Osteoblast (primary cell): Measurements from ENCODE around the gene SELENOM. TPM values are rescaled to one million over a fixed set of nuclear protein-coding genes. Genes with fewer than 3 reads are reported as not detected.

Experiments used
- DNase-seq: peaks from one replicate; pipeline ENCODE4 v3.0.0; 2011; ENCODE audit warnings: low spot score, mixed read lengths; ENCODE audit not compliant: insufficient read length; ENCODE audit errors: missing footprints
- H2AFZ ChIP-seq: 2 replicates; pipeline ENCODE4 v1.6.0; 2011; ENCODE audit warnings: mild to moderate bottlenecking, low read length
- H3K27ac ChIP-seq: 2 replicates; pipeline ENCODE4 v1.5.1; 2011; ENCODE audit warnings: mild to moderate bottlenecking, low read depth, low read length, moderate library complexity
- H3K27me3 ChIP-seq: 2 replicates; pipeline ENCODE4 v1.6.0; 2012; ENCODE audit warnings: mild to moderate bottlenecking, control low read depth, inconsistent platforms, low read length, moderate library complexity; ENCODE audit not compliant: insufficient read depth
- H3K36me3 ChIP-seq: 2 replicates; pipeline ENCODE4 v1.5.1; 2011; ENCODE audit warnings: mild to moderate bottlenecking, low read length, control low read depth, moderate library complexity; ENCODE audit not compliant: insufficient read depth
- H3K4me1 ChIP-seq: 2 replicates; pipeline ENCODE4 v1.5.1; 2011; ENCODE audit warnings: mild to moderate bottlenecking, low read length, control low read depth, moderate library complexity; ENCODE audit not compliant: insufficient read depth
- H3K4me2 ChIP-seq: 2 replicates; pipeline ENCODE4 v1.6.0; 2011; ENCODE audit warnings: mild to moderate bottlenecking, low read length; ENCODE audit not compliant: insufficient read depth
- H3K4me3 ChIP-seq: fragments of 200-600 bp; sonication (generic); 3 replicates; pipeline ENCODE4 v1.5.1; 2012; ENCODE audit warnings: mild to moderate bottlenecking, low read length, inconsistent platforms; ENCODE audit not compliant: insufficient read depth
- H3K79me2 ChIP-seq: 2 replicates; pipeline ENCODE4 v1.6.0; 2012; ENCODE audit warnings: mild to moderate bottlenecking, low read length, control low read depth, inconsistent platforms; ENCODE audit not compliant: insufficient read depth
- H3K9me3 ChIP-seq: 2 replicates; pipeline ENCODE4 v1.5.1; 2011; ENCODE audit warnings: low read depth, low read length, control low read depth
- H4K20me1 ChIP-seq: 2 replicates; pipeline ENCODE4 v1.6.0; 2012; ENCODE audit warnings: mild to moderate bottlenecking, low read length, control low read depth; ENCODE audit not compliant: insufficient read depth
- total RNA-seq: library from RNA; depleted of rRNA; stranded (reverse); fragments of >200 nt; gene quantifications from 2 replicates; pipeline ENCODE4 v1.2.3, GENCODE V29; 2012
- TF ChIP-seq, protein P1 (sequence below): IDR thresholded peaks from 2 replicates; pipeline ENCODE4 v1.5.1; 2011; ENCODE audit warnings: mild to moderate bottlenecking, low read depth, low read length, moderate library complexity; ENCODE audit errors: extremely low read depth

The SELENOM gene, protein sequence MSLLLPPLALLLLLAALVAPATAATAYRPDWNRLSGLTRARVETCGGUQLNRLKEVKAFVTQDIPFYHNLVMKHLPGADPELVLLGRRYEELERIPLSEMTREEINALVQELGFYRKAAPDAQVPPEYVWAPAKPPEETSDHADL
- 140 and 157 TPM in 2 replicates for total RNA-seq

DNA sequence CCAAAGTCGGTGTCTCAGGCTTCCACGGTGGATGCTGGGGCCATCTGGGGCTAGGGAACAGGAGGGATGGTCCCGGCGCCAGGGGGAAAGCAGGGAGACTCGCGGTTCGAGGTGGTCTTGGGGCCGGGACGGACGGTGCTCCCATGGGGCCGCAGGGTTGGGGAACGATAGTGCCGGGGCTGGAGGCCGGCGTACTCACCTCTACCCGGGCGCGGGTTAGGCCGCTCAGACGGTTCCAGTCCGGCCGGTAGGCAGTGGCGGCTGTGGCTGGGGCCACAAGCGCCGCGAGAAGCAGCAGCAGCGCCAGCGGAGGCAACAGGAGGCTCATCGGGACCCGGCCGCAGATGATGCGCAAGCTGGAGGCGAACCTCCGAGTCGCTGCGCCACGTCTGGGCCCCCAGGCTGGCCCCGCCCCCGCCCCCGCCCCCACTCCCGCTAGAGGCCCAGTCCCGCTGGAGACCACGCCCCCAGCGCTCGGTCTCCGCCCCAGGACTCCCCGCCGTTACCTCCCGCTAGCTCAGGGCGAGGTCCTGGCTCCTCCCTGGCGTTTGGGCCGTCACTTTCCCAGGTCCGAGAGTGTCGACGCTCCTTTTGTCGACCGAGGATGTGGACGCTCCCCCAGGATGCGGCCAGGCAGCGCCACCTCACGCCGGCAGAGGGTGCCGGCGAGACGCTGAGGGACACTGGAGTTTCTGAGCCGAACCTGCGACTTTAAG is at the start of gene SELENOM:
TSS of gene SELENOM (minus strand) at position 391 of the 716 bp plus-strand sequence. CDS start at position 328, 63 bp downstream.
- Histone ChIP-seq H3K4me1 (peaks cover 32% of the 10 kb centered on the region), H3K4me3 (peak within 1 kb of the TSS; percentile 93), H2AFZ (peak within 1 kb of the TSS; percentile 98), H4K20me1 (peaks cover 34% of the 10 kb centered on the region), H3K36me3 (peaks cover 31% of the 10 kb centered on the region), H3K79me2 (peaks cover 28% of the 10 kb centered on the region), H3K4me2 (peak within 1 kb of the TSS; percentile 97), H3K9me3 (no peaks in the 10 kb centered on the region), H3K27ac (peak within 1 kb of the TSS; percentile 97), H3K27me3 (no peaks in the 10 kb centered on the region)
- peak; percentile 99 for DNase-seq
- TF ChIP-seq, protein P1, sequence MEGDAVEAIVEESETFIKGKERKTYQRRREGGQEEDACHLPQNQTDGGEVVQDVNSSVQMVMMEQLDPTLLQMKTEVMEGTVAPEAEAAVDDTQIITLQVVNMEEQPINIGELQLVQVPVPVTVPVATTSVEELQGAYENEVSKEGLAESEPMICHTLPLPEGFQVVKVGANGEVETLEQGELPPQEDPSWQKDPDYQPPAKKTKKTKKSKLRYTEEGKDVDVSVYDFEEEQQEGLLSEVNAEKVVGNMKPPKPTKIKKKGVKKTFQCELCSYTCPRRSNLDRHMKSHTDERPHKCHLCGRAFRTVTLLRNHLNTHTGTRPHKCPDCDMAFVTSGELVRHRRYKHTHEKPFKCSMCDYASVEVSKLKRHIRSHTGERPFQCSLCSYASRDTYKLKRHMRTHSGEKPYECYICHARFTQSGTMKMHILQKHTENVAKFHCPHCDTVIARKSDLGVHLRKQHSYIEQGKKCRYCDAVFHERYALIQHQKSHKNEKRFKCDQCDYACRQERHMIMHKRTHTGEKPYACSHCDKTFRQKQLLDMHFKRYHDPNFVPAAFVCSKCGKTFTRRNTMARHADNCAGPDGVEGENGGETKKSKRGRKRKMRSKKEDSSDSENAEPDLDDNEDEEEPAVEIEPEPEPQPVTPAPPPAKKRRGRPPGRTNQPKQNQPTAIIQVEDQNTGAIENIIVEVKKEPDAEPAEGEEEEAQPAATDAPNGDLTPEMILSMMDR = peak; percentile 96

DNA sequence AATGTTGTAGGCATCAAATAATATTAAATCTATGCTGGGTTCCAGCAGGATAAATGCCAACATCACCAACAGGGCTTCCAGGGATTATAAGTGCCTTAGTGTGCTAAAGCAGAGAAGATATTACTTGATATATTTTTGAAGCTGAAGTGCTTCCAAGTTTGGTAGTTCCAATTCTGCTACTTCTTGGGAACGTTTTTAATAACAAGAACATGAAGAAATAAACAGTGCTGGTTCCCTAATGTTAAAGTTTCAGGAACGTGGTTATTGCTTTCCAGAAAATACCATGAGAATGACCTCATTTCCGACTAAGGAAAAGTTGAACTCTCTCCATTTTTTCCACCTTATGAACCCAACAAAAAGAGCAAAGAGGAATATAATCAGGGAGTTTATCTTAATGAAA is 48.1 kb upstream of the SELENOM start:
- Histone ChIP-seq H2AFZ (peak overlapping the region; percentile 51), H3K27me3 (no peaks in the 10 kb centered on the region), H3K9me3 (no peaks in the 10 kb centered on the region), H4K20me1 (no peaks in the 10 kb centered on the region), H3K4me2 (peak overlapping the region; percentile 40), H3K4me3 (no peak overlapping the region), H3K4me1 (peaks cover 10% of the 10 kb centered on the region), H3K36me3 (no peaks in the 10 kb centered on the region), H3K79me2 (peaks cover 5% of the 10 kb centered on the region), H3K27ac (no peak overlapping the region)
- TF ChIP-seq, protein P1 = no peak
- DNase-seq = peak; percentile 73

DNA sequence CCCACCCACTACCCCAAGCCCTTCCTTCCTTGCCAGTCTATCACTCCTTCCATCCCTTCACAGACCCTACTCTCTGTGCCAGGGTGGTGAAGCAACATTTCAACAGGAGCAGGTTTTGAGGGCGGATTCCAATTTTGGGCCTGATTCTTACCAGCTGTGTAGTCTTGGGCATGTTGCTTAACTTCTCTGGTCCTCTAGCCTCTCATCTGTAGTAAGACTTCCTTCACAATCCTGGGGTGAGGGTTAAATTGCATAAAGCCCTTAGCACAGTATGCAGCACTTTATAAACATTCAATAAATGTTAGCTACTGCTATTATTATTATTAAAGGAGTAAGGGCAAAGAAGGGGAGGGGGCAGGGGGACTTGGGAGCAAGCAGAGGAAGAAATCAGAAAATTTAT is 47.6 kb upstream of the SELENOM start:
- H3K27ac ChIP-seq = no peak overlapping the region
- peaks cover under 1% of the 10 kb centered on the region for H3K79me2 ChIP-seq
- TF ChIP-seq, protein P1 = no peak

DNA sequence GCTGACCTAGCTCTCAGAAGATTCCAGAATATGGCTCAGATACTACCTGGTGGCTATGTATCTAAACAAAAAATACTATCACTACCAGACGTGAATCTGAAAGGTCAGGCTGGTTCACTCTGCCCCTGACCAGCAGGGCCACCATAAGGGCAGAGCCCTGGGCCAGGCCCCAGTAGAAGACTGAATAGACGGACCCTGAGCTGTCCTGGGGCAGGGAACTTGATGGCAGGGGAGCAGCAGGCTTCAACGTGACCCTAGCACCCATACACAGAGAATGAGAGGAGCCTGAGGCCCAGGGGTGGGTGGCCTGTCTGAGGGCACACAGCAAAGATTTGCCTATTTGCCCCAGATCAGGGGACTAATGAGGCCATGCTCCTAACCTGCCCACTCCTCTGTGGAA is 46.0 kb upstream of the SELENOM start:
- H3K4me2 ChIP-seq = no peak overlapping the region
- H3K4me1 ChIP-seq = peaks cover 15% of the 10 kb centered on the region
- H3K27me3 ChIP-seq = no peaks in the 10 kb centered on the region
- no peaks in the 10 kb centered on the region for H3K79me2 ChIP-seq
- no peaks in the 10 kb centered on the region for H3K9me3 ChIP-seq
- no peaks in the 10 kb centered on the region for H3K36me3 ChIP-seq
- DNase-seq = no peak
- TF ChIP-seq, protein P1 = no peak
- H3K4me3 ChIP-seq = no peak overlapping the region
- H3K27ac ChIP-seq = no peak overlapping the region
- H2AFZ ChIP-seq = peak overlapping the region; percentile 41
- no peaks in the 10 kb centered on the region for H4K20me1 ChIP-seq

More for the DNA sequence above, 47.6 kb upstream of the SELENOM start:
- H2AFZ ChIP-seq = peak overlapping the region; percentile 41
- no peaks in the 10 kb centered on the region for H3K27me3 ChIP-seq
- no peaks in the 10 kb centered on the region for H4K20me1 ChIP-seq
- peaks cover 10% of the 10 kb centered on the region for H3K4me1 ChIP-seq
- H3K36me3 ChIP-seq = no peaks in the 10 kb centered on the region
- H3K4me2 ChIP-seq = no peak overlapping the region
- no peak overlapping the region for H3K4me3 ChIP-seq
- no peaks in the 10 kb centered on the region for H3K9me3 ChIP-seq
- no peak for DNase-seq
